ENCODE results near the gene PPL.
"Not testable (repeated sequence)": the region's sequence is repeated elsewhere in the genome, so short reads cannot be mapped to it uniquely, and the experiment has no call there.

PPL gene

GRCh38 chr16:4966736-4967453 is 29.9 kb upstream of the PPL start:
- DNase-seq (ENCODE audit: low read depth): no peak
- TF ChIP-seq CTCF (IDR thresholded peaks at IDR 0.05; ENCODE audit: insufficient read depth, low read depth, low read length, missing control alignments): no peak
- no peak overlapping the region for H3K4me3 ChIP-seq (ENCODE audit: low read depth, low read length)

- not testable (repeated sequence) for DNase-seq (ENCODE audit: low read depth); H3K4me3 ChIP-seq (ENCODE audit: low read depth, low read length)
Observed at GRCh38 chr16:4963527-4963926, 26.6 kb upstream of the PPL start.

GRCh38 chr16:4962716-4963115 is 25.8 kb upstream of the PPL start:
- no peak for TF ChIP-seq CTCF (IDR thresholded peaks at IDR 0.05; ENCODE audit: insufficient read depth, low read depth, low read length, missing control alignments)
- DNase-seq (ENCODE audit: low read depth): no peak

GRCh38 chr16:4960579-4960978 is 23.6 kb upstream of the PPL start:
- H3K4me3 ChIP-seq (ENCODE audit: low read depth, low read length): no peak overlapping the region
- TF ChIP-seq CTCF (IDR thresholded peaks at IDR 0.05; ENCODE audit: insufficient read depth, low read depth, low read length, missing control alignments): no peak
- no peak for DNase-seq (ENCODE audit: low read depth)

More at GRCh38 chr16:4962716-4963115, 25.8 kb upstream of the PPL start:
- H3K4me3 ChIP-seq (ENCODE audit: low read depth, low read length): no peak overlapping the region

- H3K4me3 ChIP-seq (ENCODE audit: low read depth, low read length): no peak overlapping the region; the same call in 1 of the 2 replicates
- no peak for DNase-seq (ENCODE audit: low read depth)
Observed at GRCh38 chr16:4958510-4959438, 21.8 kb upstream of the PPL start.

GRCh38 chr16:4957720-4958509 is 21.0 kb upstream of the PPL start, which contains the start of gene SEC14L5:
SEC14L5 (plus strand) TSS chr16:4958330; CDS start chr16:4959324, 994 bp downstream.
- H3K4me3 ChIP-seq (ENCODE audit: low read depth, low read length): peak within 1 kb of the TSS; percentile 70
- no peak for TF ChIP-seq CTCF (IDR thresholded peaks at IDR 0.05; ENCODE audit: insufficient read depth, low read depth, low read length, missing control alignments)

More at GRCh38 chr16:4958510-4959438, 21.8 kb upstream of the PPL start:
- TF ChIP-seq CTCF (IDR thresholded peaks at IDR 0.05; ENCODE audit: insufficient read depth, low read depth, low read length, missing control alignments): no peak

GRCh38 chr16:4957420-4957719 is 20.4 kb upstream of the PPL start:
- H3K4me3 ChIP-seq (ENCODE audit: low read depth, low read length): peak overlapping the region; percentile 70
- no peak for DNase-seq (ENCODE audit: low read depth)
- no peak for TF ChIP-seq CTCF (IDR thresholded peaks at IDR 0.05; ENCODE audit: insufficient read depth, low read depth, low read length, missing control alignments)

More at GRCh38 chr16:4957720-4958509, 21.0 kb upstream of the PPL start, which contains the start of gene SEC14L5:
- DNase-seq (ENCODE audit: low read depth): peak; percentile 98

Data from GM12865 (cell line).